Skin of body (tissue), 2 donors: ENCODE measurements around the gene GMEB2. TPM values are rescaled to one million over a fixed set of nuclear protein-coding genes. Genes with fewer than 3 reads are reported as not detected.
"Not testable (repeated sequence)": the region's sequence is repeated elsewhere in the genome, so short reads cannot be mapped to it uniquely, and the experiment has no call there.

ENCODE experiments used
- DNase-seq: peaks from one replicate; lab custom pipeline; 2025; lab: John Stamatoyannopoulos, UW
- total RNA-seq: library from RNA; depleted of rRNA; stranded (reverse); fragments of >200 nt; gene quantifications from one replicate; pipeline ENCODE4 v1.2.3, GENCODE V29; 2014

GMEB2 gene
- total RNA-seq: 6.4 TPM

- DNase-seq: peak; percentile 63
These were observed at the start of gene GMEB2 for GRCh38 chr20:63626424-63627128. GMEB2 (minus strand) TSS chr20:63627101; CDS start chr20:63619397, 7,704 bp downstream.

GRCh38 chr20:63675681-63676368 is 48.9 kb upstream of the GMEB2 start:
- DNase-seq: no peak

- no peak for DNase-seq
These were observed 47.0 kb upstream of the GMEB2 start for GRCh38 chr20:63673951-63674350.

GRCh38 chr20:63672666-63673065 is 45.8 kb upstream of the GMEB2 start:
- no peak for DNase-seq

- DNase-seq: not testable (repeated sequence)
These were observed 44.8 kb upstream of the GMEB2 start for GRCh38 chr20:63671695-63672094.

GRCh38 chr20:63668351-63668750 is 41.5 kb upstream of the GMEB2 start:
- no peak for DNase-seq

- no peak for DNase-seq
These were observed 41.0 kb upstream of the GMEB2 start for GRCh38 chr20:63667858-63668257.

GRCh38 chr20:63665708-63666107 is 38.8 kb upstream of the GMEB2 start:
- no peak for DNase-seq

- DNase-seq: no peak
These were observed 38.1 kb upstream of the GMEB2 start for GRCh38 chr20:63664861-63665594.

- DNase-seq: no peak
These were observed 37.4 kb upstream of the GMEB2 start for GRCh38 chr20:63664143-63664851.

GRCh38 chr20:63663332-63664066 is 36.6 kb upstream of the GMEB2 start:
- DNase-seq: no peak

GRCh38 chr20:63662813-63663189 is 35.9 kb upstream of the GMEB2 start:
- no peak for DNase-seq

- DNase-seq: no peak
These were observed 35.3 kb upstream of the GMEB2 start for GRCh38 chr20:63661959-63662812.

- no peak for DNase-seq
These were observed 34.2 kb upstream of the GMEB2 start for GRCh38 chr20:63661108-63661507.

- DNase-seq: no peak
These were observed 33.7 kb upstream of the GMEB2 start for GRCh38 chr20:63660622-63661021.

- not testable (repeated sequence) for DNase-seq
These were observed 33.3 kb upstream of the GMEB2 start for GRCh38 chr20:63660174-63660573.

- no peak for DNase-seq
These were observed 32.5 kb upstream of the GMEB2 start for GRCh38 chr20:63659370-63659769.

GRCh38 chr20:63658749-63659187 is 31.9 kb upstream of the GMEB2 start:
- no peak for DNase-seq

- DNase-seq: peak; percentile 95
These were observed 31.2 kb upstream of the GMEB2 start, which contains the start of gene RTEL1 for GRCh38 chr20:63657937-63658748. RTEL1 (plus strand) TSS chr20:63658312; CDS start chr20:63659403, 1,091 bp downstream.
